Left renal pelvis (tissue), 4 donors: ENCODE results near the gene UBE2E1. TPM values are rescaled to one million over a fixed set of nuclear protein-coding genes. Genes with fewer than 3 reads are reported as not detected.
A peak's percentile ranks its signal among the peaks of the same experiment; 100 is the strongest.

Source experiments
- DNase-seq, 4 donors: peaks; one replicate each; pipeline ENCODE4 v3.0.0-alpha.2; 2013; ENCODE audit warnings: low read depth in 4 of 4, low spot score in 3 of 4
- polyA plus RNA-seq, 4 donors: library from polyadenylated mRNA; unstranded; fragments of 120-200 nt; gene quantifications; one replicate each; pipeline ENCODE4 v1.2.1, GENCODE V29; 2013; ENCODE audit not compliant: insufficient read length in 4 of 4

UBE2E1 gene
- polyA plus RNA-seq, result 100 to 1,000 TPM; 135 to 173 (median 154) TPM

GRCh38 chr3:23805633-23806533 lies at the start of gene UBE2E1:
Gene UBE2E1, plus strand, starts transcription at chr3:23805955. Its CDS starts 1,315 bp downstream, at chr3:23807270.
- no peak for DNase-seq

GRCh38 chr3:23756206-23756840 lies 49.4 kb upstream of the UBE2E1 start:
- DNase-seq, result no peak

- DNase-seq, result no peak
Measured at GRCh38 chr3:23758253-23758838, 47.4 kb upstream of the UBE2E1 start.

- no peak for DNase-seq
Measured at GRCh38 chr3:23760325-23760724, 45.4 kb upstream of the UBE2E1 start.

GRCh38 chr3:23760871-23761373 lies 44.8 kb upstream of the UBE2E1 start:
- no peak for DNase-seq

- DNase-seq, result no peak
Measured at GRCh38 chr3:23761440-23761896, 44.3 kb upstream of the UBE2E1 start.

- DNase-seq, result no peak
Measured at GRCh38 chr3:23762214-23762613, 43.5 kb upstream of the UBE2E1 start.

- DNase-seq, result peak in 1 of 4 donors; percentile 53
Measured at GRCh38 chr3:23762759-23763477, 42.8 kb upstream of the UBE2E1 start.

GRCh38 chr3:23764407-23764806 lies 41.3 kb upstream of the UBE2E1 start:
- DNase-seq, result no peak

- no peak for DNase-seq
Measured at GRCh38 chr3:23767546-23767945, 38.2 kb upstream of the UBE2E1 start.

- DNase-seq, result no peak
Measured at GRCh38 chr3:23775254-23775909, 30.4 kb upstream of the UBE2E1 start.

GRCh38 chr3:23776352-23776891 lies 29.3 kb upstream of the UBE2E1 start:
- DNase-seq, result no peak

GRCh38 chr3:23778446-23778845 lies 27.3 kb upstream of the UBE2E1 start:
- DNase-seq, result peak in 1 of 4 donors; percentile 38

- DNase-seq, result no peak
Measured at GRCh38 chr3:23779841-23780240, 25.9 kb upstream of the UBE2E1 start.

- DNase-seq, result no peak
Measured at GRCh38 chr3:23781051-23781450, 24.7 kb upstream of the UBE2E1 start.

GRCh38 chr3:23781871-23782270 lies 23.9 kb upstream of the UBE2E1 start:
- DNase-seq, result no peak

GRCh38 chr3:23785097-23785645 lies 20.6 kb upstream of the UBE2E1 start:
- DNase-seq, result no peak

- DNase-seq, result no peak
Measured at GRCh38 chr3:23785882-23786281, 19.9 kb upstream of the UBE2E1 start.

- no peak for DNase-seq
Measured at GRCh38 chr3:23791678-23792077, 14.1 kb upstream of the UBE2E1 start.
